Measurements from ENCODE around the gene TUBG2. TPM values are rescaled to one million over a fixed set of nuclear protein-coding genes. Genes with fewer than 3 reads are reported as not detected.

TUBG2 gene
- total RNA-seq, 3 donors from 2014 or later: 19.2 to 27.9 (median 26.1) TPM

- H3K4me3 ChIP-seq: no peak overlapping the region
- no peak for TF ChIP-seq POLR2A (IDR thresholded peaks at IDR 0.05)
- TF ChIP-seq CTCF (IDR thresholded peaks at IDR 0.05): no peak
- TF ChIP-seq POLR2AphosphoS5 (IDR thresholded peaks at IDR 0.05): no peak
- intact Hi-C loops (cut with DNase I; ENCODE audit: low total_unique reads): no loop called here
- H3K27ac ChIP-seq: no peak overlapping the region
- H3K27me3 ChIP-seq: no peaks in the 10 kb centered on the region
- no peak for DNase-seq (ENCODE audit: low spot score in 2 of 2)
- peaks cover 37% of the 10 kb centered on the region for H3K36me3 ChIP-seq
- H3K4me1 ChIP-seq: no peaks in the 10 kb centered on the region
- no peaks in the 10 kb centered on the region for H3K9me3 ChIP-seq
Observed at GRCh38 chr17:42706732-42707131, 47.6 kb downstream of the TUBG2 start.

- Histone ChIP-seq H3K9me3 (no peaks in the 10 kb centered on the region), H3K27me3 (no peaks in the 10 kb centered on the region), H3K4me1 (no peaks in the 10 kb centered on the region), H3K36me3 (peaks cover 43% of the 10 kb centered on the region), H3K4me3 (no peak overlapping the region), H3K27ac (no peak overlapping the region)
- TF ChIP-seq POLR2AphosphoS5 (IDR thresholded peaks at IDR 0.05) (no peak), CTCF (IDR thresholded peaks at IDR 0.05) (no peak), POLR2A (IDR thresholded peaks at IDR 0.05) (no peak)
- no peak for DNase-seq (ENCODE audit: low spot score in 2 of 2)
- intact Hi-C loops (cut with DNase I; ENCODE audit: low total_unique reads): no loop called here
Observed at GRCh38 chr17:42708588-42708987, 49.5 kb downstream of the TUBG2 start.

- no peak for DNase-seq (ENCODE audit: low spot score in 2 of 2)
- Histone ChIP-seq H3K27ac (no peak overlapping the region), H3K9me3 (no peaks in the 10 kb centered on the region), H3K4me3 (no peak overlapping the region), H3K27me3 (no peaks in the 10 kb centered on the region), H3K36me3 (peaks cover 41% of the 10 kb centered on the region), H3K4me1 (no peaks in the 10 kb centered on the region)
- intact Hi-C loops (cut with DNase I; ENCODE audit: low total_unique reads): no loop called here
- no peak for TF ChIP-seq POLR2AphosphoS5 (IDR thresholded peaks at IDR 0.05)
- TF ChIP-seq POLR2A (IDR thresholded peaks at IDR 0.05): no peak
- no peak for TF ChIP-seq CTCF (IDR thresholded peaks at IDR 0.05)
Observed at GRCh38 chr17:42709561-42709960, 50.5 kb downstream of the TUBG2 start.

Other genes with a start within 250 kb of the TUBG2 start
- gene CAVIN1, start 236.0 kb upstream of the TUBG2 start, total RNA-seq: 100 to 1,000 TPM; 288 to 554 (median 306) TPM
- 10 to 100 TPM; 53.1 to 74.5 (median 60.0) TPM for gene ATP6V0A1, start 200.4 kb upstream of the TUBG2 start, total RNA-seq
- 100 to 1,000 TPM in 1 of 3 donors, 10 to 100 TPM in 2; 42.9 to 101 (median 48.4) TPM for gene NAGLU, start 123.0 kb upstream of the TUBG2 start, total RNA-seq
- 1 to 10 TPM; 1.2 to 5.6 (median 1.8) TPM for gene HSD17B1, start 106.4 kb upstream of the TUBG2 start, total RNA-seq
- 10 to 100 TPM; 21.4 to 48.1 (median 26.9) TPM for gene COASY, start 97.1 kb upstream of the TUBG2 start, total RNA-seq
- 10 to 100 TPM; 27.2 to 49.8 (median 39.4) TPM for gene MLX, start 92.2 kb upstream of the TUBG2 start, total RNA-seq
- gene PSMC3IP, start 81.6 kb upstream of the TUBG2 start, total RNA-seq: 1 to 10 TPM; 3.3 to 4.2 (median 3.5) TPM
- gene RETREG3, start 49.9 kb upstream of the TUBG2 start, total RNA-seq: 10 to 100 TPM; 58.7 to 85.8 (median 62.4) TPM
- gene TUBG1, start 49.6 kb upstream of the TUBG2 start, total RNA-seq: 10 to 100 TPM; 20.5 to 34.4 (median 22.8) TPM
- gene PLEKHH3, start 17.7 kb downstream of the TUBG2 start, total RNA-seq: 10 to 100 TPM; 15.4 to 32.2 (median 24.6) TPM
- gene CCR10, start 22.6 kb downstream of the TUBG2 start, total RNA-seq: 1 to 10 TPM; 1.6 to 4.6 (median 1.9) TPM
- gene CNTNAP1, start 23.2 kb downstream of the TUBG2 start, total RNA-seq: 1 to 10 TPM; 1.8 to 4.9 (median 3.7) TPM
- 10 to 100 TPM; 50.8 to 91.1 (median 70.1) TPM for gene EZH1, start 85.8 kb downstream of the TUBG2 start, total RNA-seq
- gene RAMP2, start 101.9 kb downstream of the TUBG2 start, total RNA-seq: 100 to 1,000 TPM in 1 of 3 donors, 10 to 100 TPM in 2; 17.9 to 245 (median 29.5) TPM
- 10 to 100 TPM; 53.4 to 70.4 (median 61.9) TPM for gene VPS25, start 114.2 kb downstream of the TUBG2 start, total RNA-seq
- 1 to 10 TPM in 1 of 3 donors, under 1 TPM in 2; 0.16 to 4.1 (median 0.66) TPM for gene WNK4, start 121.3 kb downstream of the TUBG2 start, total RNA-seq
- gene COA3, start 139.4 kb downstream of the TUBG2 start, total RNA-seq: 10 to 100 TPM; 52.6 to 74.1 (median 72.8) TPM
- under 1 TPM in 1 of 3 donors, not detected in 2; 0.59 TPM for gene CNTD1, start 139.6 kb downstream of the TUBG2 start, total RNA-seq
- 100 to 1,000 TPM in 1 of 3 donors, 10 to 100 TPM in 2; 88.5 to 139 (median 89.0) TPM for gene BECN1, start 165.0 kb downstream of the TUBG2 start, total RNA-seq
- gene PSME3, start 174.1 kb downstream of the TUBG2 start, total RNA-seq: 10 to 100 TPM; 59.3 to 74.7 (median 73.9) TPM
- gene AOC2, start 185.3 kb downstream of the TUBG2 start, total RNA-seq: 10 to 100 TPM in 1 of 3 donors, 1 to 10 TPM in 2; 1.8 to 11.8 (median 2.3) TPM
- 100 to 1,000 TPM in 1 of 3 donors, 10 to 100 TPM in 2; 16.2 to 247 (median 25.6) TPM for gene AOC3, start 191.9 kb downstream of the TUBG2 start, total RNA-seq
- gene G6PC1, start 241.5 kb downstream of the TUBG2 start, total RNA-seq: not detected

Data from breast epithelium (tissue), 4 donors.